OCI-LY1 (cell line): ENCODE results near the gene SLC17A6.

Experiments used
- H2AFZ ChIP-seq: fragments of 200-600 bp; sonication (generic), shearing (Covaris generic); 2 replicates; pipeline ENCODE4 v1.6.0; 2014; ENCODE audit warnings: antibody characterized with exemption, mild to moderate bottlenecking, low read length
- H3F3A ChIP-seq: fragments of 200-600 bp; sonication (generic), shearing (Covaris generic); 2 replicates; pipeline ENCODE4 v1.6.0; 2014; ENCODE audit warnings: mild to moderate bottlenecking, antibody characterized with exemption, low read length, moderate library complexity; ENCODE audit not compliant: insufficient read depth
- H3K27ac ChIP-seq: fragments of 200-600 bp; sonication (generic); 2 replicates; pipeline ENCODE4 v1.5.1; 2014; ENCODE audit warnings: low read length, mixed run types, mild to moderate bottlenecking, low read depth; ENCODE audit not compliant: poor library complexity, severe bottlenecking
- H3K27me3 ChIP-seq: fragments of 200-600 bp; sonication (generic); 2 replicates; pipeline ENCODE4 v1.6.0; 2014; ENCODE audit warnings: antibody characterized with exemption, mild to moderate bottlenecking, low read length, moderate library complexity; ENCODE audit not compliant: insufficient read depth
- H3K36me3 ChIP-seq: fragments of 200-600 bp; sonication (generic); 2 replicates; pipeline ENCODE4 v1.6.1; 2014; ENCODE audit warnings: mild to moderate bottlenecking, antibody characterized with exemption, low read length, moderate library complexity, mixed read lengths; ENCODE audit not compliant: insufficient read depth
- H3K4me1 ChIP-seq: fragments of 200-600 bp; sonication (generic); 2 replicates; pipeline ENCODE4 v1.5.1; 2014; ENCODE audit warnings: mild to moderate bottlenecking, low read length, moderate library complexity; ENCODE audit not compliant: insufficient read depth, severe bottlenecking
- H3K4me2 ChIP-seq: fragments of 200-600 bp; sonication (generic), shearing (Covaris generic); 2 replicates; pipeline ENCODE4 v1.6.1; 2014; ENCODE audit warnings: low read length
- H3K4me3 ChIP-seq: fragments of 200-600 bp; sonication (generic); 2 replicates; pipeline ENCODE4 v1.5.1; 2014; ENCODE audit warnings: low read length, low read depth, mild to moderate bottlenecking, mixed read lengths; ENCODE audit not compliant: poor library complexity, severe bottlenecking
- H3K79me2 ChIP-seq: fragments of 200-600 bp; shearing (Covaris generic); 2 replicates; pipeline ENCODE4 v1.6.1; 2016; ENCODE audit warnings: mixed run types, low read length, mixed read lengths; ENCODE audit not compliant: insufficient read depth
- H3K9ac ChIP-seq: fragments of 200-600 bp; sonication (generic), shearing (Covaris generic); 2 replicates; pipeline ENCODE4 v1.6.1; 2014; ENCODE audit warnings: mild to moderate bottlenecking, low read length, mixed read lengths
- H3K9me2 ChIP-seq: fragments of 200-600 bp; sonication (generic), shearing (Covaris generic); 2 replicates; pipeline ENCODE4 v1.6.1; 2014; ENCODE audit warnings: low read depth, mild to moderate bottlenecking, low read length, mixed read lengths
- H3K9me3 ChIP-seq: fragments of 200-600 bp; shearing (Covaris generic); 2 replicates; pipeline ENCODE4 v1.6.1; 2014; ENCODE audit warnings: low read length, mixed read lengths
- H4K20me1 ChIP-seq: fragments of 200-600 bp; sonication (generic), shearing (Covaris generic); 2 replicates; pipeline ENCODE4 v1.6.0; 2016; ENCODE audit warnings: mild to moderate bottlenecking, low read length; ENCODE audit not compliant: insufficient read depth
- EZH2 ChIP-seq: fragments of 200-600 bp; sonication (generic), shearing (Covaris generic); IDR thresholded peaks from 2 replicates; pipeline ENCODE4 v1.8.0; 2017; ENCODE audit warnings: borderline replicate concordance, mixed run types, mild to moderate bottlenecking, antibody characterized with exemption, low read length, moderate library complexity, mixed read lengths
- TF ChIP-seq, protein P1 (sequence below): fragments of 200-600 bp; sonication (generic), shearing (Covaris generic); IDR thresholded peaks from 2 replicates; pipeline ENCODE4 v1.5.1; 2017; ENCODE audit warnings: mild to moderate bottlenecking, antibody characterized with exemption, low read length, moderate library complexity, mixed read lengths

Gene SLC17A6

DNA sequence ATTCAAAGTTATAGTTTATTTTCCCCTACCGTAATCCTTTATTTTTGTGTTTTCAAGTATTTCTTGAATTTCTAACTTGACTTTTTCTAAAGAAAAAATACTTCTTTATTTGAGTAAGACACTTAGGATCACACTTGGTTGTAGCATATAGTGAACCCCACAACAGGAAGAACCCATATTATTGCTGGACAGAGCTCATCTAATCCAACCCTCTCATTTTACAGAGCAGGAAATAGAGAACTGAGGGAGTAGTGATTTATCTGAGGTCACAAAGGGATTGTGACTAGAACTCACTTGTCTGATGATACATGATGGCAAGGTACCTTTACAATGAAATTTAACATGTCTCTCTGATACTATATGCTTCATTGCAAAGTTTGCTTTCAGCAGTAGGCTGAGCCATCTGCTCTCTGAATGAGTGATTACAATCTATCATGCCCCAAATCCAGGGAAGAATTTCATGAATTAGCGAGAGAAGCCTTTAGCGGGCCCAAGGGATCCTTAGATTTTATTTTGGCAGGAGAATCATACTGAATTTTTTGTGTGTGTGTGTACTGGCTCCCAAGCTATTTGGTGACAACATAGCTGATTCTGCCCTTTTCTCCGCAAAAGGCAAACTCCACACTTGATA lies 9.8 kb downstream of the SLC17A6 start:
- no peak overlapping the region for H3K4me2 ChIP-seq
- TF ChIP-seq EZH2 = no peak
- TF ChIP-seq, protein P1, sequence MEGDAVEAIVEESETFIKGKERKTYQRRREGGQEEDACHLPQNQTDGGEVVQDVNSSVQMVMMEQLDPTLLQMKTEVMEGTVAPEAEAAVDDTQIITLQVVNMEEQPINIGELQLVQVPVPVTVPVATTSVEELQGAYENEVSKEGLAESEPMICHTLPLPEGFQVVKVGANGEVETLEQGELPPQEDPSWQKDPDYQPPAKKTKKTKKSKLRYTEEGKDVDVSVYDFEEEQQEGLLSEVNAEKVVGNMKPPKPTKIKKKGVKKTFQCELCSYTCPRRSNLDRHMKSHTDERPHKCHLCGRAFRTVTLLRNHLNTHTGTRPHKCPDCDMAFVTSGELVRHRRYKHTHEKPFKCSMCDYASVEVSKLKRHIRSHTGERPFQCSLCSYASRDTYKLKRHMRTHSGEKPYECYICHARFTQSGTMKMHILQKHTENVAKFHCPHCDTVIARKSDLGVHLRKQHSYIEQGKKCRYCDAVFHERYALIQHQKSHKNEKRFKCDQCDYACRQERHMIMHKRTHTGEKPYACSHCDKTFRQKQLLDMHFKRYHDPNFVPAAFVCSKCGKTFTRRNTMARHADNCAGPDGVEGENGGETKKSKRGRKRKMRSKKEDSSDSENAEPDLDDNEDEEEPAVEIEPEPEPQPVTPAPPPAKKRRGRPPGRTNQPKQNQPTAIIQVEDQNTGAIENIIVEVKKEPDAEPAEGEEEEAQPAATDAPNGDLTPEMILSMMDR = no peak
- no peaks in the 10 kb centered on the region for H3K36me3 ChIP-seq
- no peak overlapping the region for H2AFZ ChIP-seq
- no peaks in the 10 kb centered on the region for H3K9me3 ChIP-seq
- no peaks in the 10 kb centered on the region for H3K27me3 ChIP-seq
- no peaks in the 10 kb centered on the region for H3F3A ChIP-seq
- H3K27ac ChIP-seq = no peak overlapping the region
- no peak overlapping the region for H3K9ac ChIP-seq
- no peaks in the 10 kb centered on the region for H3K79me2 ChIP-seq
- no peak overlapping the region for H3K4me3 ChIP-seq
- no peaks in the 10 kb centered on the region for H3K9me2 ChIP-seq
- H4K20me1 ChIP-seq = no peaks in the 10 kb centered on the region
- H3K4me1 ChIP-seq = no peaks in the 10 kb centered on the region

DNA sequence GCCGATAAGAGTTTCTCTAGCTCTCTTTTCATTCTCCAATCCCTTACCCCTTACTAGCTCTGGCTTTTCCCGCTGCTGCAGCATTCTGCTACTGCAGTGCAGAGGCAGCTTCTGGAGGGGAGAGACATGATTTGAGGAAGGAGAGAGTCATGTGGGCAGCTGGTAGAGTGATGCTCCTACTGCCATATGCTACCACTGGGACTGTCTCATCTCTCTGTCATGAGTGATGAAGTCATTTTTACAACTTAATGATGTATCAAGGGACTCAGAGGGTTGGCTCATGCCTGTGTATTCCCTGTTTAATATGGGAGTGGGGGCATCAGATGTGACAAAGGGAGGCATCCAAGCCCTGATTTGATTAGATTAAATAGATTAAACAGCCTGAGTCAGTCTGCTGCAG lies 11.3 kb downstream of the SLC17A6 start:
- Histone ChIP-seq H3K9ac (no peak overlapping the region), H3K4me1 (no peaks in the 10 kb centered on the region), H3F3A (no peaks in the 10 kb centered on the region), H3K79me2 (no peaks in the 10 kb centered on the region), H3K27me3 (no peaks in the 10 kb centered on the region), H3K9me2 (no peaks in the 10 kb centered on the region), H3K4me2 (no peak overlapping the region), H3K27ac (no peak overlapping the region), H3K4me3 (no peak overlapping the region), H4K20me1 (no peaks in the 10 kb centered on the region), H3K9me3 (no peaks in the 10 kb centered on the region), H3K36me3 (no peaks in the 10 kb centered on the region), H2AFZ (no peak overlapping the region)
- no peak for TF ChIP-seq EZH2
- TF ChIP-seq, protein P1 = no peak

DNA sequence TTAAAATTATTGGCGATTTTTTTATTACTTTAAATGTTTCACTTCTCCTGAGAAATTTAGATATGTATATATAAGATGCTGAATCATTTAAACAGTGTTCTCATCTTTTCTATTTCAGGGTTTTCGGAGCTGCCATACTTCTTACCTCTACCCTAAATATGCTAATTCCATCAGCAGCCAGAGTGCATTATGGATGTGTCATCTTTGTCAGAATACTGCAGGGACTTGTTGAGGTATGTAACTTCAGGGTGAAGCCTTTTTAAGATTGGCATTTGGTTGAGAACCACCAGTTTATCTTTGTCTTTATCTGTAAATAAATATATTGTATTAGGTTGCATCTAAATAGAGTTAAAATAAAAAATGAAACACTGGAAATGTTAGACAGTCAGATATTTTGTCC lies 21.1 kb downstream of the SLC17A6 start:
- Histone ChIP-seq H3K27me3 (no peaks in the 10 kb centered on the region), H2AFZ (no peak overlapping the region), H3K4me2 (no peak overlapping the region), H3K4me3 (no peak overlapping the region), H3K9me3 (no peaks in the 10 kb centered on the region), H3K36me3 (no peaks in the 10 kb centered on the region), H3K79me2 (no peaks in the 10 kb centered on the region), H3K9me2 (no peaks in the 10 kb centered on the region), H3K9ac (no peak overlapping the region), H3F3A (no peaks in the 10 kb centered on the region), H3K4me1 (no peaks in the 10 kb centered on the region), H4K20me1 (no peaks in the 10 kb centered on the region), H3K27ac (no peak overlapping the region)
- TF ChIP-seq, protein P1 = no peak
- TF ChIP-seq EZH2 = no peak
